GM10266 (cell line): ENCODE data around the gene EIF1B.
A peak's percentile ranks its signal among the peaks of the same experiment; 100 is the strongest.

Experiments used
- DNase-seq: peaks from one replicate; pipeline ENCODE4 v3.0.0; 2012; ENCODE audit errors: extremely low spot score
- TF ChIP-seq, protein P1 (sequence below): IDR thresholded peaks from 2 replicates; pipeline ENCODE4 v1.5.1; 2012; ENCODE audit warnings: mild to moderate bottlenecking, low read depth; ENCODE audit not compliant: control insufficient read depth, insufficient read depth; ENCODE audit errors: missing control alignments

Gene EIF1B

DNA sequence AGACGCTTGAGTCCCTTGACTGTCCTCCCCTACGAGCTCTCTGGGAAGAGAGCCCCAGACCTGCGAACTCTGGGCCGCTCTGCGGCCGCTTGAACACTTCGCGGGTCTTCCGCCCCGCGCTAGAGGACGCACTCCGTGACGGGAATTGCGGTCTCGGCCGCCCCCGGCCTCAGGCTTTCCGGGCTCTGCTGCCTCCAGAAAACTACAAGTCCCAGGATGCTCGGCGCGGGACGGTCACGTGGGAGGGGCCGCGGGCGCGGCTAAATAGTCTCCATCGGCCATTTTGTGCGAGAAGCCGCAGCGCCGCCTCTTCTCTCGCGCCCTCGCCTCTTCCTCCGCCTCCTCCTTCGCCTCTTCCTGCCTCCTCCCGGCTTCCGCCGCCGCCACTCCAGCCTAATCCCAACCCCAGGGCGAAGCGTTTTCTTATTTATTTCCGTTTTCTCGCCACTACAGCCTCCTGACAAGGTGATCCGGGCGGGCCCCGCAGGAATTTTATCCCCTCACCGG, at the start of gene EIF1B:
Gene EIF1B, plus strand, starts transcription at position 290 of the 507 bp plus-strand sequence. CDS start 235 bp downstream, outside the sequence.
- TF ChIP-seq, protein P1, sequence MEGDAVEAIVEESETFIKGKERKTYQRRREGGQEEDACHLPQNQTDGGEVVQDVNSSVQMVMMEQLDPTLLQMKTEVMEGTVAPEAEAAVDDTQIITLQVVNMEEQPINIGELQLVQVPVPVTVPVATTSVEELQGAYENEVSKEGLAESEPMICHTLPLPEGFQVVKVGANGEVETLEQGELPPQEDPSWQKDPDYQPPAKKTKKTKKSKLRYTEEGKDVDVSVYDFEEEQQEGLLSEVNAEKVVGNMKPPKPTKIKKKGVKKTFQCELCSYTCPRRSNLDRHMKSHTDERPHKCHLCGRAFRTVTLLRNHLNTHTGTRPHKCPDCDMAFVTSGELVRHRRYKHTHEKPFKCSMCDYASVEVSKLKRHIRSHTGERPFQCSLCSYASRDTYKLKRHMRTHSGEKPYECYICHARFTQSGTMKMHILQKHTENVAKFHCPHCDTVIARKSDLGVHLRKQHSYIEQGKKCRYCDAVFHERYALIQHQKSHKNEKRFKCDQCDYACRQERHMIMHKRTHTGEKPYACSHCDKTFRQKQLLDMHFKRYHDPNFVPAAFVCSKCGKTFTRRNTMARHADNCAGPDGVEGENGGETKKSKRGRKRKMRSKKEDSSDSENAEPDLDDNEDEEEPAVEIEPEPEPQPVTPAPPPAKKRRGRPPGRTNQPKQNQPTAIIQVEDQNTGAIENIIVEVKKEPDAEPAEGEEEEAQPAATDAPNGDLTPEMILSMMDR: peak; percentile 84
- peak; percentile 91 for DNase-seq

DNA sequence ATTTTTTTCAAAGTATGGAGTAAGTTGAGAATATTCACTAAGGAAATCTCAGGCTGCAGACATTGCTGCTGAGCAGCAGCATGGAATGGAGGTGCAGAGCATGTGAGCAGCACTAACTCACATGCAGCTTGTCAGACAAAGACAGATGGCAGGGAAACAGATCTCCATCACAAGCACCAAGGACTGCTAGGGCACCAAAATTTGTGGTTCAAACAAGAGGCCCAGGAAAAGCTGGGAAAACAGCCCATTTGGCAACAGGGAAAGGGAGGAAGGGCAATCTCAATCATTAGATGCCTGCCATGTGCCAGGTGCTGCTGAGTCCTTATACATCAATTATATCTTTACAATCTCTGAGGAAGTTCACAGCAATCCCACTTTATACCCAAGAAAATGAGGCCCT, 47.2 kb upstream of the EIF1B start:
- DNase-seq: no peak
- TF ChIP-seq, protein P1: no peak

DNA sequence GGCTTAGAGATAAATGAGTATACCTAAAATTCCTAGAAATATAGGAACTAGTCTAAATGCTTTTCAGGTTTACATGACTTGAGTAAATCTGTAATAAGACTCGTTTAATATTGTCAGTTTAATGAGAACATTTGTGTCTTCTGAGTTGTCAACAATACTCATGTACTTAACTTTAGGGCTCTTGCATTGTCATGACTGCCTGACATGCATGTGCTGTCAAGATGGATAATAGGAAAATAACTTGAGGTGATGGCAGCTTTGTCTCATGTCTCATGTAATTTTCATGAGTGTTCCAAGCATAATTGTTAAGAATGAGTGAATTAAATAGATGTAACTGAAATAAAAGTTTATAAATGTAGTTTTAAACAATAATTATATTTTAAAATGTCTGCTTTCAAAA, 45.1 kb upstream of the EIF1B start:
- TF ChIP-seq, protein P1: no peak
- DNase-seq: no peak

DNA sequence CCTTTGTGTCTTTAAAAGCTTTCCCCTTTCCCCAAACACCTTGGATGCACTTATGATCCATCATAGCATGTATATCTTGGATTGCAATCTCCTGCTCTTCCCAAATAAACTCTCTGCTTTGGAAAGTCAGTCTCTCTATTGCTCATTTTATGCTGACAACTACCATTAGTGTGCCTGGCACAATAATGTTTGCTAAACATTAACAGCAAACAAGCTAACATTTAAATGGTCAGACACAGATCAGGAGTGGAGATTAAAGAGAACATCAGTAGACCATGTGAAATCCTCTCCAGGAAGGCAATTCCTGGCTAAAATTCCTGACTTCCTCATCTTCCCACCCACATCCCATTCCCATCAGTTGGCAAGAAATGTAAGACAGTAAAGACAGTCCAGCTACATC, 44.3 kb upstream of the EIF1B start:
- TF ChIP-seq, protein P1: no peak
- no peak for DNase-seq

DNA sequence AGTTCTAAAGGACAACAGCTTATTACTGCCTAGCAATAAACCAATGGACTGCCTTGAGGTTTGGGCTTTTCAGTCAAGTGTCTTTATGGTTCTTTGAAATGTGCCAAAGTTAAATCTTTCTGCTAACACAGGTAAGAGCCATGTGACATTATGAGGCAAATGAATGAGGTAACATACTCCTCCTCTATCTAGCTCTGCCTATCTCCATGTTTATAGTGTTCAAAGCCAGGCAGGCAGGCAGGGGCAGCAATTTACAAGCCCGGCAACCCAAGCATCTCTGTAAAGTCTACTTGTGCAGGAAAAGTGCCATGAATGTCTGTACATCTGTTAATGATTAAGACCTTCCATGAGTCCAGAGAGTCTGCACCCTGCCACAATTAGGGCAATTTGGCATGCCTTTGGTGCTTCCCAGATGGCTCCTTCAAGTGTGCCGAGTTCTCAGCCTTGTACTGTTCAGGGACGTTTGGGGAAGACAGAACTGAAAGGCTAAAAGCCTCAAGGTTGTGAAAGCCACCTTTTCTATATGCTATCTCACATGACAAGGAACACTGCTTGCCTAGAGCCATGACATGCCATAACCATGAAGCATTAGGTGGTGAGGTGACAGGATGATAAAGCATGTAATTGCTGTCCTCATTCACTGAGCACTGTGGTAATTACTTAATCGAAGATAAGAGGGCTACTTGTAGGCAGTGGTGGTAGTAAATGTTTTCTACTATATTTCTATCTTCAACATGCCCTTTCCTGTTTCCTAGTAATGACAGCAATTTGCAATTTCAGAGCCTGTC, 41.4 kb upstream of the EIF1B start:
- TF ChIP-seq, protein P1: no peak
- no peak for DNase-seq

DNA sequence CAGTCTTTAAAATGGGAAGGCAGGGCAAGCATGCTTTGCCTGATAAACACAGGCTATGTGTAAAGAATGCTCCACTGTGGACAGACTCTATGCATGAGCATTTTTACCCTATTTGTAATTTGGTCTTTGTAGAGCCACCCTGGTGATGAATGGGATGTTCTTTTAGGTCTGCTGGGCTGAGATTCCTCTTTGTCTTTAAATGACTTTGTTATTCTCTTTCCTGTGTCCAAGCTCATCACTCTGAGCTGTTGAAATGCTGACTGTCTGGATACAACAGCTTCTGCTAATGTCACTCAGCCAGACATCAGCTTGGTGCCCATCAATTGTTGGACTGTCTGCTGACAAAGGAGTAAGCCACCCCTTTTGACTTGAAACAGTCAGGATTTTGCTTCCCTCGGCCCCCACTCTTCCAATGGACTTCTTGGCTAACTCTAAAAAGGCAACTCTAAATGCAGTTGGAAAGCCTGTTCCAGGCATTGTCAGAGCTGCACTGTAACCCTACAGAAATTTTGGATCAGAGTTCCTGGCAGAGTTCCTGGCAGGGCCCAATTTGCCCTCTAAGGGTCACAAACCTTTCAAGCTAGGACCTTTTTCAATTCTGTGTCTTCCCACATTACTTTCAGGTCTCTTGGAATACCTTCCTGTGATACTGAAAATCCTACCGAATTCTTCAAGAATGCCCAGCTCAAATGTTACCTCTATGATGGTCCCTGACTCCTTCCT, 40.5 kb upstream of the EIF1B start:
- no peak for DNase-seq
- TF ChIP-seq, protein P1: no peak

DNA sequence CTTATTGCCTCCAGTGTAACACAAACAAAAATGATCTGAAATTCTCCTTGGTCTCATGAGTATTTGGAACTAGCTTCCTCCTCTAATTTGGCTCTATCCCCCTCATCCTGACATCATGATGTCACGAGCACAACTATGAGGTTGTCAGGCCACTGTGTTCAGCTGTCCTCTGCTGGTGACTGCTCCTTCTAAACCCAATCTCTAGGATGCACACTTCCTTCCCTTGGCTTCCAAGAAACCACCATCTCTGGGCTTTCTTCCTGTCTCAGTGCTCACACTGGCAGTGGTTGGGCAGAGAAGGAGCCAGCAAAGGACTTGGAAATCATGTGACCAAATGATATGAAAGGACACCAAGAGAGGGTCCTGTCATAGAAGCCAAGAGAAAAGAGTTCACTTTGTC, 30.7 kb upstream of the EIF1B start:
- no peak for DNase-seq

More for the DNA sequence above, 30.7 kb upstream of the EIF1B start:
- TF ChIP-seq, protein P1: no peak
